Right ventricle myocardium inferior (tissue), 1 donor: ENCODE data around the gene NSD2. TPM values are rescaled to one million over a fixed set of nuclear protein-coding genes. Genes with fewer than 3 reads are reported as not detected.
"Not testable (repeated sequence)": the region's sequence is repeated elsewhere in the genome, so short reads cannot be mapped to it uniquely, and the experiment has no call there.

Source experiments
- ATAC-seq: fragments of 200-7000 bp; cut with Tn5 transposase; one replicate; pipeline ENCODE4 v1.9.1; 2020; ENCODE audit warnings: mild to moderate bottlenecking, moderate library complexity
- DNase-seq: peaks from one replicate; pipeline ENCODE4 v3.0.0; 2021; ENCODE audit errors: missing footprints
- intact Hi-C: fragments of 100-400 bp; cut with DNase I; formaldehyde crosslinking; loops from one replicate; pipeline ENCODE4 v1.11.0; 2022
- total RNA-seq: library from RNA; stranded (reverse); fragmentation: NEBNext Ultra II Directional; extraction: Animal tissue kit (Norgen Biotek cat#: 25700); gene quantifications from one replicate; pipeline ENCODE4 v1.2.1, GENCODE V29; 2021
- donor health status: DM: no; HTN: yes; CAD: no; lungs with severe emphysema.

Gene NSD2
- total RNA-seq, 1 donor from 2014 or later, result 37.0 TPM

- intact Hi-C loops, result no loop called here
- DNase-seq (no peak), ATAC-seq (no peak)
Observed at GRCh38 chr4:1839282-1839681, 31.9 kb upstream of the NSD2 start.

- intact Hi-C loops, result no loop called here
- DNase-seq (no peak), ATAC-seq (no peak)
Observed at GRCh38 chr4:1841201-1841886, 29.8 kb upstream of the NSD2 start.

GRCh38 chr4:1841887-1842210 is 29.3 kb upstream of the NSD2 start:
- DNase-seq (no peak), ATAC-seq (no peak)
- intact Hi-C loops, result no loop called here

GRCh38 chr4:1842339-1842895 is 28.8 kb upstream of the NSD2 start:
- DNase-seq (peak; percentile 25), ATAC-seq (peak; percentile 8)
- intact Hi-C loops, result no loop called here

GRCh38 chr4:1842993-1843448 is 28.2 kb upstream of the NSD2 start:
- DNase-seq (peak; percentile 78), ATAC-seq (peak; percentile 47)
- intact Hi-C loops, result no loop called here

- peak; percentile 76 for DNase-seq
- peak; percentile 78 for ATAC-seq
- intact Hi-C loops, result no loop called here
Observed at GRCh38 chr4:1843852-1844251, 27.3 kb upstream of the NSD2 start.

GRCh38 chr4:1844618-1845017 is 26.6 kb upstream of the NSD2 start:
- ATAC-seq, intact Hi-C loops: not testable (repeated sequence)
- peak; percentile 26 for DNase-seq

GRCh38 chr4:1846580-1846979 is 24.6 kb upstream of the NSD2 start:
- intact Hi-C loops, result no loop called here
- ATAC-seq, result no peak
- DNase-seq, result no peak

GRCh38 chr4:1850276-1850675 is 20.9 kb upstream of the NSD2 start:
- DNase-seq (no peak), ATAC-seq (no peak)
- intact Hi-C loops, result no loop called here

GRCh38 chr4:1851160-1851559 is 20.0 kb upstream of the NSD2 start:
- intact Hi-C loops, result no loop called here
- ATAC-seq (no peak), DNase-seq (no peak)

- ATAC-seq (no peak), DNase-seq (no peak)
- intact Hi-C loops, result no loop called here
Observed at GRCh38 chr4:1851575-1852410, 19.4 kb upstream of the NSD2 start.

- intact Hi-C loops, result no loop called here
- no peak for ATAC-seq
- no peak for DNase-seq
Observed at GRCh38 chr4:1852904-1853623, 18.1 kb upstream of the NSD2 start.

- intact Hi-C loops, result no loop called here
- DNase-seq, result no peak
- no peak for ATAC-seq
Observed at GRCh38 chr4:1854752-1855151, 16.4 kb upstream of the NSD2 start.

- DNase-seq (peak; percentile 77), ATAC-seq (peak; percentile 2)
- intact Hi-C loops, result loop anchor here (1.0 kb wide), 1 partner anchor 44 kb away; no protein-coding TSS in a partner anchor
Observed at GRCh38 chr4:1855333-1856070, 15.7 kb upstream of the NSD2 start.

- ATAC-seq (peak; percentile 98), DNase-seq (peak; percentile 98)
- intact Hi-C loops, result loop anchor here (1.0 kb wide), 1 partner anchor 43 kb away; no protein-coding TSS in a partner anchor
Observed at GRCh38 chr4:1856071-1856942, 14.9 kb upstream of the NSD2 start, which contains the start of gene LETM1. Gene LETM1 (minus strand): TSS chr4:1856156. CDS start chr4:1855950, 206 bp downstream.

- peak; percentile 11 for ATAC-seq
- intact Hi-C loops, result loop anchor here (1.0 kb wide), 2 partner anchors 13 to 42 kb away; no protein-coding TSS in a partner anchor
Observed at GRCh38 chr4:1856943-1857699, 14.1 kb upstream of the NSD2 start.

GRCh38 chr4:1857931-1858330 is 13.3 kb upstream of the NSD2 start:
- intact Hi-C loops, result loop anchor here (1.0 kb wide), 1 partner anchor 12 kb away; no protein-coding TSS in a partner anchor
- DNase-seq, result no peak
- no peak for ATAC-seq

More at GRCh38 chr4:1856943-1857699, 14.1 kb upstream of the NSD2 start:
- DNase-seq, result no peak
